GM18507 (cell line): ENCODE data around the gene AIFM3.
A peak's percentile ranks its signal among the peaks of the same experiment; 100 is the strongest.

Experiments
- DNase-seq: peaks from one replicate; pipeline ENCODE4 v3.0.0; 2011; ENCODE audit warnings: low read depth; ENCODE audit not compliant: insufficient read length; ENCODE audit errors: extremely low spot score
- FAIRE-seq: peaks from 2 replicates; lab custom pipeline; 2011; peaks lifted over from hg19 to GRCh38; lab: Jason Lieb, UNC

The AIFM3 gene

GRCh38 chr22:20972933-20973577, 6.0 kb downstream of the AIFM3 start:
- DNase-seq (no peak), FAIRE-seq (no peak)

GRCh38 chr22:20973634-20974286, 6.7 kb downstream of the AIFM3 start:
- DNase-seq, result no peak
- FAIRE-seq, result no peak

GRCh38 chr22:20974336-20974955, 7.4 kb downstream of the AIFM3 start:
- DNase-seq (no peak), FAIRE-seq (no peak)

- FAIRE-seq (no peak), DNase-seq (no peak)
These were observed 8.7 kb downstream of the AIFM3 start for GRCh38 chr22:20975541-20976290.

GRCh38 chr22:20976291-20976877, 9.3 kb downstream of the AIFM3 start:
- DNase-seq, result no peak
- no peak for FAIRE-seq

GRCh38 chr22:20977019-20977418, 10.0 kb downstream of the AIFM3 start:
- DNase-seq (no peak), FAIRE-seq (no peak)

- FAIRE-seq (no peak), DNase-seq (no peak)
These were observed 10.6 kb downstream of the AIFM3 start for GRCh38 chr22:20977516-20978170.

- DNase-seq (no peak), FAIRE-seq (no peak)
These were observed 11.4 kb downstream of the AIFM3 start for GRCh38 chr22:20978419-20978818.

GRCh38 chr22:20979243-20979809, 12.3 kb downstream of the AIFM3 start:
- FAIRE-seq, result no peak
- DNase-seq, result no peak

- FAIRE-seq (no peak), DNase-seq (no peak)
These were observed 12.9 kb downstream of the AIFM3 start for GRCh38 chr22:20979940-20980453.

GRCh38 chr22:20980523-20980922, 13.5 kb downstream of the AIFM3 start:
- FAIRE-seq (no peak), DNase-seq (no peak)

- DNase-seq (no peak), FAIRE-seq (no peak)
These were observed 14.1 kb downstream of the AIFM3 start for GRCh38 chr22:20980938-20981722.

GRCh38 chr22:20981787-20982562, 14.9 kb downstream of the AIFM3 start, which contains the start of gene LZTR1:
TSS of gene LZTR1 (plus strand) at chr22:20982297. CDS start at chr22:20982372, 75 bp downstream.
- DNase-seq, result peak; percentile 82
- peak; percentile 93 for FAIRE-seq

GRCh38 chr22:20982563-20982882, 15.5 kb downstream of the AIFM3 start:
- no peak for FAIRE-seq
- DNase-seq, result no peak

GRCh38 chr22:20983081-20983771, 16.2 kb downstream of the AIFM3 start:
- no peak for FAIRE-seq
- DNase-seq, result no peak

GRCh38 chr22:20985720-20986119, 18.7 kb downstream of the AIFM3 start:
- DNase-seq, result no peak
- FAIRE-seq, result no peak

GRCh38 chr22:20986365-20986764, 19.3 kb downstream of the AIFM3 start:
- FAIRE-seq, result no peak
- DNase-seq, result no peak
